Fibroblast of peridontal ligament (primary cell): ENCODE measurements around the gene ST6GALNAC2.
"Not testable (repeated sequence)": the region's sequence is repeated elsewhere in the genome, so short reads cannot be mapped to it uniquely, and the experiment has no call there.

Source experiments
- DNase-seq: peaks from one replicate; pipeline ENCODE4 v3.0.0-alpha.2; 2010; ENCODE audit errors: extremely low read depth

The ST6GALNAC2 gene

DNA sequence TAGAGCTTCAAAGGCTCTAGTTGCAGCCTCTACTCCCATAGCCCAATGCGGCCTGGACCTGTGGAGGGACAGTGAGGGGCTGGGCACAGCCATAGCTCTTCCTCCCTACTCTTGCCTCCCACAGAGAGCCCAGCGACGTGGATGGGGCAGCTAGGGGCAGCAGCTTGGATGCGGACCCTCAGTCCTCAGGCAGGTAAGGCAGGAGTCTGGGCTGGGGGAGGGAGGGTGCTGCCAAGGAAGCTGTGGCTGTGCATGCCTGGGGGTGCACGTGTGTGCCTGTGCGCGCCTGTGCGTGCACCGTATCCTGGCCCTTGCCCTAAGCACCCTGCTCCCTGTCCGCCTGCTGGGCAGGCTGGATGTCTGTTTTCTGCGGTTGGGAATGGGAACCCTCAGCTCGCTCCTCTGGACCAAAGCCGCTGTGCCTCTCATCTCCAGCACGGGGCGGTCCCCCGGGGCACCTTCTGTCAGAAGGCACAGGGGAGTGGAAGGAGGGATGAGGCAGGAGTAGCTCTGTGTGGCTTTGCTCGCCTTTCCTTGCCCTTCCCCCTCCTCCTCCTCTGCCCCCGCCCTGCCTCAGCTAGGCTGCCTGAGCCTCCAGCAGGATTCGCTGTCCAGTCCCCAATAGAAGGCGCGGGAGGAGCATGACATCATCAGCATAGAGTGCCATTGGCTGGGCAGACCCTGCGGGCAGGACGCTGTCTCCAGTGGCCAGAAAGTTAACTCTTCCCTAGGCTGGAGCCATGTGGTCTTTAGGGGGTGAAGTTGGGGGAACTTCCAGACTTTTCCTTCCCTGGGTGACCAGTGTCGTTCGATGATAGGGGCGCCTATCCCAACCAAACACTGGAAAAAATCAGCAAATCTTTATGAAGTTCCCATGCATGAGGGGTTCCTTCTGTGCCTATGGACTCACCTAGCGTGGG, 45.0 kb downstream of the ST6GALNAC2 start:
- DNase-seq: peak; percentile 92

DNA sequence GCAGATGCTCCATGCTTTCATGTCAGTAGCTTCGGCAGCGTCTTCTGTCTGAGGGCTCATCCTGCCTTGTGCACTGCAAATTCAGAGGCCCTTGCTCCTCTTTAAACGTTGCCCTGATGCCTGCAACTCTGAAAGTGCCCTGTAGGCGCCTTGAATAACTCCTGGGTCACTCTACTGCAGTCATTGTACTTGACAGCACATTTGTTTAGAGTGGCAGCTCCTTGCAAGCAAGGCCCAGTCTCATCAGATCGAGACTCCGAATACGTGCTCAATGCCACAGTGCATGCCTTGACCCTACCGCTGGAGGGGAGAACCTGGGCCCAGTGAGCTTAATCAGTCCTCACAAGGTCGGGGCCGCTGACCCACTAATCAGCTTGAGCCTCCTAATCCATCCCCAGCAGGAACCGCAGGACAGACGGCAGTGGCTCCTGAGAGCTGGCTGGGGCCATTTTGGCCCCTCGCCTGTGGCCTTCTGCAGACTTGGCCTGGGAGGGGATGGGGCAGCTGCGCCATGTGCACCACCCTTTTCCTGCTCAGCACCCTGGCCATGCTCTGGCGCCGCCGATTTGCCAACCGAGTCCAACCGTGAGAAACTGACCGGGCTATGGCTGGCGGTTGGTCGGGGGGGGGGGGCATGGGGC, 45.9 kb downstream of the ST6GALNAC2 start, which contains the start of gene PRCD:
PRCD (plus strand) TSS at position 414 of the 641 bp plus-strand sequence; CDS start at position 512, 98 bp downstream.
- DNase-seq: no peak

DNA sequence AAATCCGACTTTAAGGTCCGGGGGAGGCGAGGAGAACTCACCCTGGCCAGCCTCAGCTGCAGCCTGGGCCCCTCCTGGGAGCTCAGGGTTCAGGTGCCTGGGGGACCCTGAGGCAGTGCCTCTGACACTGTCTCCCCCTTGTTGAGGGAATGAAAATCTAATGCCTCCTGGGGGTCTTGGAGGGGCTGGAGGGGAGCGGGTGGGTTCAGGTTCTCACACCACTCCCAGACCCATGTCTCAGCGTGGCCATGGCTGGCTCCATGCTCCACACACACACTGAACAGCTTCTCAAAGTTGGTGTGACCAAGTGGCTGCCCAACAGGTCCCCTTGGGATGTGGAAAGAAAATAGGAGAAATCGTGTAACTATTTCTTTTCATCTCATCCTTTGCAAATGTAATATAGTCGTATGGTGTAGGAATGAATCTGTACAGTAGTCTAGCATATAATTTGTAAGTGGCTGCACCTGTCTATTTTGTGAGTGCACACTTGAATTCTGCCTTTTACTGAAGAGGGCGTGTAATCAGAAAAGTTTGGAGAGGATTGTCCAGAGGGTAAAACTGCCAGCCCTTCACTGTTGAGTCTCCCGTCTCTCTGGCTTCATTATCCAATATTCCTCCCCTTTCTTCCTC, 46.6 kb downstream of the ST6GALNAC2 start:
- DNase-seq: no peak

DNA sequence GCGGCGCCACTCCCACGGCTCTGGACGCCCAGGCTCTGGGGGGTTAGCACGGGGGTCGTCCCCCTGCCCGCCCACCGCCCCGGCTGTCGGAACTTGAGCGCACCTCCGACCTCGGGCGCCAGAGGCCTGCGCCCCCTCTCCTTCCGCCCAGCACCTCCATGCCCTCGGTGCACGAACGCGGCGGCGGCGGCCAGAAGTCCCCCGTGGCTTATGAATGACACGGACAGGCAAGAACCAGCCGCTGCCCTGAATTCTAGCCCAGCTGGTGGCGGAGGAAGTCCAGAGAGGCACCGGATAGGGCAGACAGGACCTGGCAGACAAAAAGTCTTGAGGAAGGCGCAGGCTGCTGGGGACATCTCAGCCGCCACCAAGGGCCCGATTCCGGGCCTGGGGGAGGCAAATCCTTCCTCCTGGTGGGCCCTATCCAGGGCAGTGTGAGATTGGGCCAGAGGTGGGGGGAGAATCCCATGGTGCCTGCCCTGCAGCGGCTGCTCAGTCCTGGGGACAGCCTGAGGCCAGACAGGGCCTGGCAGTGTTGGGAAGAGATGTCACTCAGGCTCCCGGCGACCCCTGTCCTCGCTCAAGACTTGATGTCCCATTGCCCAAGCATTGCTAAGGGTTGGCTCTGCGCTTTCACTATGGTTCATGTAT, 47.3 kb downstream of the ST6GALNAC2 start:
- DNase-seq: no peak

DNA sequence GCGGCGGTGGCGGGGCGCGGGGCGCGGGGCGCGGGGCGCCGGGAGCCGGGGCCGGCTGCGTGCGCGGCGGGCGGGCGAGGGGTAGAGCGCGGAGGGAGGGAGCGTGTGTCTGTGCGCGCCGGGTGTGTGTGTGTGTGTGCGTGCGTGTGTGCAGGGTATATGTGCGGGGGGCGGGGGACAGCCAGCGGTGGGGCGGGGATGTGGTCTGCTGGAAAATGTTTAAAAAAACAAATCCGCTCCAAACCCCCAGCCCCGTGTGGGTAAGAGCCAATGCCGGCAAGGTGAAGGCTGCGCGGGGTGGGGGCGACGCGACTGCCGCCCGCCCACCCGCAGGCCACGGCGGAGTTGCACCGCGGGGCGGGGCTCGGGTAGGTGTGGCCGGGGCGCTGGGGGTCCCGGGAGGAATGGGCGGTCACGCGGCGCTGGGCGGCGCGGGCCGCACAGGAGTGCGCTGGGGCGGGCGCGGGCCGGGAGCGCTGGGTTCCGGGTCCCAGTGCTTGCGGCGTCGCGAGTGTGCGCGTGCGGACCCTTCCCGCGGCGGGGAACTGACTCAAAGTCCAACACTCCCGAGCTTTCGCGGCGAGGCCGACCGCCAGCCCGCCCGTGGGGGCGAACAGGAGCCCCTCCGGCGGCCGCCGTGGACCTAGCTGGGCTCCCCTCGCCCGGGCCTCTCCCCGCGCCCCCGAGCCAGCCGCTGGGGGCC, 47.9 kb downstream of the ST6GALNAC2 start, which contains the start of gene CYGB:
CYGB (minus strand) TSS at position 132 of the 703 bp plus-strand sequence. CDS start 167 bp downstream, outside the sequence.
- no peak for DNase-seq

DNA sequence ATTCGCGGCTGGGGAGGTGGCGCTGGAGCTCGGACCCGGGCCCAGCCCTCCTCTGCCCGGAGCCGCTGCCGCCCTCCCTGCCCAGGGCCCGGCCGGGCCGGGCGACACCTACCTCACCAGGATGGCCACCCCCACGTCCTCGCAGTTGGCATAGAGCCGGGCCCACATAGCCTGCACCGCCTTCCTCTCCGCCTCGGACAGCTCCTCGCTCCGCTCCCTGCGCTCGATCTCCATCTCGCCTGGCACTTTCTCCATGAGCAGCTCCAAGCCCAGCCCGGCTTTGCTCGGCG, 48.4 kb downstream of the ST6GALNAC2 start:
- peak; percentile 44 for DNase-seq

DNA sequence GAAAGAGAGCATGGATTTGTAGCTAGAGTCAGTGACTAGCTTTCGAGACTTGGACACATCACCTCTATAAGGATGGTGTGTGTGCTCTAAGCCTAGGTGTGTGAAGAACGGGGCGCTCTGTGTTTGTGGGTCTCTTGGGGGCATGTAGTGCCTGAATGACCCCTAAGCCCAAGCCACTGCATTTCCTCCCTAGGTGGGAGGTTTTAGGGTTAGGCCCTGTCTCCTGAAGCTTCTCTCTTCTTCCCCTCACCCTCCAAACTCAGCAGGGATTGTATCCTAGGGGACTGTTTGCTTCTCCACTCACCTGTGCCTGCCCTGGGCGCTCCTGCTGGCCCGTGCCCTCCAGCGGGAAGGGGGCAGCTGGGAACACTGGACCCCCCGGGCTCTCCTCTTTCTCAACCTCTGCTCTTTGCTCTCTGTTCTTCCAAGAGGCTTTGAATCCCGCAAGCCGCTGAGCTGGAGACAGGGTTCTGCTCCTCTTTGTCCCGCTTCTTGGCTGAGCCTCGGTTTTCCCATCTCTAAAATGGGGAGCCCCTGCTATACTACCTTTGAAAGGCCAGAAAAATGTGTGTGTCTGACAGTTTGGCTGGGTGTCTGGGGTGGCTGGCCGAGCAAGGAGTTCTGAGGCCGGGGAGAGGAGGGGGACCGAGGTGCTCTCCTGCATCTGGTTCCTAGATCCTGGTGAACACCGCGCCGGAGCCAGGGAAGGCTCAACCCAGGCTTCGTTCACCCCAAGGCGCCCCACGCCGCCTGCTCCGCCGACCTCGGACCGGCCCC, 49.0 kb downstream of the ST6GALNAC2 start:
- no peak for DNase-seq

DNA sequence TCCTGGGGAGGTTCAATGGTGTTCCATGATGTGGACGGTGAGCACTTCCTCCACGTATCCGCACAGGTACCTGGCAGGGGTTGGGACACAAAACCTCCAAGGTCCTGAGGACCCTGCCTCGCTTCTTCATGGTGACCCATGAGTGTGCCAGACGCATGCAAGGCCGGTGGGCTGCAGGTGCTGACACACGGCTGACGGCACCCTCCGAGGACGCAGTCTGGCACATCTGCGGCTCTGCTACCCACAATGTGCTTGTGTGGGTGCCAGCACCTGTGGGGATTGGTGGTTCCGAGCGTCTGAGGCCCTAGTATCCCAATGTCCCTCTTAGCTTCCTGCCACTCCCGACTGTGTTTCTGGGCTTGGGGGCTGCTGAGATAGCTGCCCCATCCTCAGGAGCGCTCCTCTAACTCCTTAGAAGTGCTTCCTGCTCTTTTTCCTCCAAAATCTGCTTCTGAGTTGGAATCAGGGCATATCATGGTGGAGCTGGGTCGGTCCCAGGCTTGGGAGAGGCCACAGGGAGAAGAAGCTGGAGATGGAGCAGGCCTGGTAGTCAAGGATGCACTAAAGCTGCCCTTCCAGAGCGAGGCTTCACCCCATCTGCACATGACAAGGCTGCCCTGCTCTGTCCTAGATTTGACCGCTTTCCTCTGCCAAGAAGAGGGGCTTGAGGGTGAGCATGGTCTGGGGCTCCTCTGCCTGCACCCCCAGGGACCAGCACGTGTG, 49.7 kb downstream of the ST6GALNAC2 start:
- DNase-seq: no peak

DNA sequence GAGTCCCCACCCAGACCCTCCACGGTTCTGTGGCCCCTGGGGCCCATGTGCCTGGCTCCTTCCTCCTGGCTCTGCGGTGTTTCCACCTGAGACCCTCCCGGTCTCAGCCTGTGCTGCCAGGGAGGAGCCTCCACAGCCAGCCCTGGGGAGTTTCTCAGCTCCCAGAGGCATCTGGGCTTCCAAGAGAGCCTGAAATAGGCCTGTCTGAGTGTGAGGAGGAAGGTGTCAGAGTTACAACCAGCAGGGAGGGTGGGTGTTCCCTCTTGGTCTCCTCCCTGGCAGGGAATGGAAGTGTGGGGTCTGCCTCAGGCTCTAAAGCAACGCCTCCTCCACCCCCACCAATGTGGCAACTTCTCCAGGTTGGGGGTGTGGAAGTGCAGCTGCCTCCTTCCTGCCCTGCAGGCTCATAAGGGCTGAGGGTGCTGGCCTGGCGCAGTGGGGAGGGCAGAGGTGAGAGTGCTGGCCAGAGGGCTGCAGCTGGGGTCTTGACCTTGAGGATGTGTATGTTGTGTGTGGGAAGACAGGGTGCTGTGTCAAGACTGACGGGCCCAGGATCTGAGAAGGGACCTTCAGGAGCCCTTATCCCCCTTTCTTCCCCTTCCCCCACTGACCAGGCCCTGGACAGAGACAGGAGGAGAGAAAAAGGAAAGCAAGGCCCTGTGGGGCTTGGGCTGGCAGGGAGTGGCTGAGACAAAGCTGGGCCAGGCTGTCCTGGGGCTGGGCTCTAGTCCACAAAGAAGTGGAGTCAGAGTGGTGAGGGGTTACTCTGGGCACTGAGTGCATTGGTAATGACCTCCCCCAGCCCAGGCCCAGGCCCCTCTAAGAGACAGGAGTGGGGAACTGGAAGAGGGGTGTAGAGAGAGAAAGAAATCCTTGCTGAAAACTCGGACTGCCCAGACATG, 50.6 kb downstream of the ST6GALNAC2 start:
- no peak for DNase-seq

DNA sequence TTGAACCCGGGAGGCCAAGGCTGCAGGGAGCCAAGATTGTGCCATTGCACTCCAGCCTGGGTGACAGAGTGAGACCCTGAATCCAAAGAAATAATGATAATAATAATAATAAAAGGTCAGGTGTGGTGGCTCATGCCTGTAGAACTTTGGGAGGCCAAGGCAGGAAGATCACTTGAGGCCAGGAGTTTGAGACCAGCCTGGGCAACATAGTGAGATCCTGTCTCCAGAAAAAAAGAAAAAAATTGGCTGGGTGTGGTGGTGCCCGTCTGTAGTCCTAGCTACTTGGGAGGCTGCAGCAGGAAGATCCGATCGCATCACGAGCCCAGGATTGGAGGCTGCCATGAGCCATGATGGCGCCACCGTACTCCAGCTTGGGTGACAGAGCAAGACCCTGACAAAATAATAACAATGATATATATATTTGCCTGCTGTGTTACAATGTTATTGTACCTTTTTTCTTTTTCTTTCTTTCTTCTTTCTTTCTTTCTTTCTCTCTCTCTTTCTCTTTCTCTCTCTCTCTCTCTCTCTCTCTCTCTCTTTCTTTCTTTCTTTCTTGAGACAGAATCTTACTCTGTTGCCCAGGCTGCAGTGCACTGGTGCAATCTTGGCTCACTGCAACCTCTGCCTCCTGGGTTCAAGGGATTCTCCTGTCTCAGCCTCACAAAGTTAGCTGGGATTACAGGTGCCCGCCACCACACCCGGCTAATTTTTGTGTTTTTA, 51.9 kb downstream of the ST6GALNAC2 start:
- not testable (repeated sequence) for DNase-seq

DNA sequence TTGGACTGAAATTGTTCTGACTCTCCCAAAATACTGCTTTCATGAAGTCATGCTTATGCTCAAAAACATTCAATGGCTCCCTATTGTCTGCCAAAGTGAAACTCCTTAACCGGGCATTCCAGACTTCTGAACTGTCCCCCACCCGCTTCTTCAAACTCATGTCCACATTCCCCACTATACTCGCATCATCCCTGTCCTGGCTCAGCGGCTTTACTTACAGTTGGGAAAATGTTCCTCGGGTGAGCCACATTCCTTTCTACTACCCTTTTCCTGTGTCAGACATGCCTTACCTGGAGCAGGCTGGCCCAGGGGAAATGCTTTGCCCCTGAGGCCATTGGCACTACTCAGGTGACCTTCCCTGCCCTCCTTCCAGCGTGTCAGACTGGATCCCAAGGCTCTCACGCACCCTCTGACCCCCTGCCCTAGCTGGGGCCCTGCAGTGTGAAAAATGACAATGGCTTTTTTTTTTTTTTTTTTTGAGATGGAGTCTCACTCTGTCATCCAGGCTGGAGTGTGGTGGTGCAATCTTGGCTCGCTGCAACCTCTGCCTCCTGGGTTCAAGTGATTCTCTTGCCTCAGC, 53.5 kb downstream of the ST6GALNAC2 start:
- DNase-seq: no peak

DNA sequence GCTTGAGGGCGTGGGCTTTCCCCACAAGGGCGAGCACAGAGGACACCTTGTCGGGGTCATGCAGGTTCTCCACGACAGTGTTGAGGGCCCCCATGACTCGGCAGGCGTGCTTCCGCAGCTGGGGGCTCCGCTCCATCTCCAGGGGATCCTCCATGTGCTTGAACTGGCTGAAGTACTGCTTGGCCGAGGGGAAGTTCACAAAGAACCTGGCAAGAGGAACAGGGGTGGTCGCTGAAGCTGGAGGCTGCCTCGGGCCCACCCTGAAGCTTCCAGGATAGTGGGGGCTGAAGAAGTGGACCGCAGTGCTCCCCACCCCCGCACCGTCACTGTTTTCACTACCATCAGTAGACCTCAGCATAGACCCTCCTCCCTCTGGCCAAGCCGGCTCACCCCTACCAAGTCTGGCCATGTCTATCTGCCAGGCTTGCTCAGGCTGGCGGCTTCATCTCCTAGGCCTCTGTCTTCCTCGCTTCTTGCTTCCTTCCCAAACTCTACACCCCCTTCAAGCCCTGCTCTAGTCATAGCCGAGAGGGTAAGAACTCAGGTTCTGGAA, 54.1 kb downstream of the ST6GALNAC2 start:
- no peak for DNase-seq

DNA sequence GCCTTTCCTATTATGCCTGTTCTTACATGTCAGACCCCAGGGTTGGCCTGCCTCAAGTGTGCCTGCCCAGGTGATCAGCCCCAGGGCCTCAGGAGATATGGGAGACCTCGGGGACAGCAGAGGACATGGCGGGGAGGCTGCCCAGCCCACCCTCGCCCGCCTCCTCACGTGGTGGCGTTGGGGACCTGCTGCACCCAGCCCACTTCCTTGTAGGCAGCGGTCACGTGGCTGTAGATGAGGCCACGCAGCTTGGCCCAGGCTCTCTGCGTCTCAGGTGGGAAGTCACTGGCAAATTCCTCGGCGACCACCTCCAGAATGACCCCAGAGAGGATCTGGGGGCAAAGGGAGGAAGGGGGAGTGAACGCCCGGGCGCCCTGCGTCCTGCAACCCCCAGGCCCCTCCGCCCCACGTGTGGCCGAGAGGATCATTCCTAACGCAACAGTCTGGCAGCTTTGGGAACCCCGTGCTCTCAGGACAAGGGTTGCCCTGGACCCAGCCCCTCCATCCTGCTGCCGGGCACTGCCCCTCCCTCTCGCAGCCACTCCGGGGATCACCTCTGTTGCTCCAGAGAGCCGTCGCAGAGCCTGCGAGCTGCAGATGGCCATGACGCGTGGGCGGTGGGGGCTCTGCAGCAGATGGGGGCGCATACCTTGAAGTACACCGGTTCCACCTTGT, 54.7 kb downstream of the ST6GALNAC2 start:
- DNase-seq: no peak

DNA sequence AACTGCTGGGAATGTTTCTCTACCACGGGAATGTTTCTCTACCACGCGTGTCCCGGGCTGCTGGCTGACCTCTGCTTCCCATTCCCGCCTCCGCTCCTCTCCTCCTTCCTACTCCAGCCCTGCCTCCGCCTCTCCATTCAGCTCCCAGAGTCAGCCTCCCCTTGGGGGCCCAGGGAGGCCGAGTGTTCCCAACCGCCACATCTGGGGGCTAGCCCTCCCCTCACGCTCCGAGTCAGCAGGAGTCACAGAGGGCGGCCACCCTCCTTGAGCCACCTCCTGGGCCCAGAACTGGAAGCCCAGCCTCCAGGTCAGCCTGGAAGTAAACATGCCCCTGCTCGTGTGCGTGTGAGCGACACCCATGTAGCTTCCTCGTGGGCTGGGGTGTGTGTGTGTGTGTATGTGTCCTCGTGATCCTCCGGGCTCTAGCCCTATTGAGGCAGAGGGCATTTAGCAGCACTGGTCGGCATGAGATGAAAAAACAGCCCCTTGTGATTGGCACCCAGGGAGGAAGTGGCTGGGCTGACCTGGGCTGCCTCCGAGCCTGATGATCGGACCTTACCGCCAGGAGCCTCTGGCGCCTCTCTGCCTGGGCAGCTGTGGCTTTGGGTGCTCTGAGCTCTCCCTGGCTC, 55.5 kb downstream of the ST6GALNAC2 start:
- peak; percentile 82 for DNase-seq

DNA sequence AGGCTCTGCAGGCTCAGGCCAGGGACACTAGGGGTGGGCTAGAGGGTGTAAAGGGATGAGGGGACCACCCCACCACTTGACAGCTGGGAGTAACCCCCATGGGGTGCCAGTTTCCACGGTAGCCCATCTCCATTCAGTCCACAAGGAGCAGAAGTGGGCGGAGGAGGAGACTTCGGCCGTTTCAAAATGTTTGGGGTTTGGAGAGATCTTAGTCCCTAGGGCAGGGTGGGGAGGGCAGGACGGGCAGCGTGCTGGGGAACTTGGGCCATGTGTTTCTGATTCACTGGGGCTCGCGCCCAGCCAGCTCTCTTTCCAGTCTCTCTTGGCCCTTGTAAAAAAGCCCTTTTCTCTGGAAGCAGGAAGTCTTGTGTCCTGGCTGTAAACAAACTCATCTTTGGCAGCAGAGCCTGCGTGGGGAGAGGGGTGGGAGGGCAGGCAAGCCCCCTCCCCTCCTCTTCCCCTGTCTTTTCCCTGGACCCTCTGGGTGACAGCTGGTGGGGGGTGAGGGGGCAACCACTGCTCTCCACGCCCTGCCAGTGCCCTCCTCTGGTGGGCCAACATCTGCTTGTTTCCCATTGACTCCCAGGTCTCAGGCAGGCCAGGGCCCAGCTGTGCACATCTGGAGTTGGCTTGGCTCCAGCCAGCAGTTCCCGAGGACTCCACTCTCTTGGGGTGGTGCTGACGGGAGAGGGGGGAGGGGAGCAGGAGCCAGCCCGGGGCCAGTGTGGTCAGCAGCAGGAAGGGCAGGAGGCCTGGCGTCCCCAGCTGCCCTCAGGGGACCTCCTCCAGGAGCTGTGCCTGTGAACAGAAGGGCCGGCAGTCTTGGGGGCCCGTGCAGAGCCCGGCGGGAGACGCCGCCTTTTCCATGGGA, 56.2 kb downstream of the ST6GALNAC2 start:
- DNase-seq: peak; percentile 97
